Amniotic stem cell (primary cell): Measurements from ENCODE around the gene ELOA.
"Not testable (repeated sequence)": the region's sequence is repeated elsewhere in the genome, so short reads cannot be mapped to it uniquely, and the experiment has no call there.

ENCODE experiments used
- DNase-seq: peaks from one replicate; lab custom pipeline; 2025; lab: John Stamatoyannopoulos, UW

Gene ELOA

GRCh38 chr1:23801338-23801748 lies 58.1 kb downstream of the ELOA start:
- DNase-seq: no peak

GRCh38 chr1:23801876-23802275 lies 58.6 kb downstream of the ELOA start:
- DNase-seq: no peak

- not testable (repeated sequence) for DNase-seq
These were observed 59.6 kb downstream of the ELOA start for GRCh38 chr1:23802809-23803342.

- no peak for DNase-seq
These were observed 60.4 kb downstream of the ELOA start for GRCh38 chr1:23803674-23804073.

- DNase-seq: no peak
These were observed 61.0 kb downstream of the ELOA start for GRCh38 chr1:23804183-23804835.

- DNase-seq: no peak
These were observed 61.8 kb downstream of the ELOA start for GRCh38 chr1:23805025-23805424.

GRCh38 chr1:23806280-23806679 lies 63.0 kb downstream of the ELOA start:
- no peak for DNase-seq

GRCh38 chr1:23807453-23807852 lies 64.2 kb downstream of the ELOA start:
- DNase-seq: no peak

- DNase-seq: no peak
These were observed 66.5 kb downstream of the ELOA start for GRCh38 chr1:23809751-23810171.

GRCh38 chr1:23810818-23811540 lies 67.7 kb downstream of the ELOA start:
- no peak for DNase-seq
